Glutamatergic neuron (in vitro differentiated cells): ENCODE results near the gene STK4. TPM values are rescaled to one million over a fixed set of nuclear protein-coding genes. Genes with fewer than 3 reads are reported as not detected.

Experiments
- DNase-seq: peaks from one replicate; pipeline ENCODE4 v3.0.0; 2022
- H3K27ac Mint-ChIP-seq: one replicate; pipeline ENCODE4 v1.8.0; 2020; ENCODE audit warnings: mild to moderate bottlenecking, mixed read lengths, inconsistent platforms; ENCODE audit not compliant: unreplicated experiment
- H3K27me3 Mint-ChIP-seq: one replicate; pipeline ENCODE4 v1.8.0; 2020; ENCODE audit warnings: mild to moderate bottlenecking, moderate library complexity, mixed read lengths, inconsistent platforms; ENCODE audit not compliant: unreplicated experiment
- H3K36me3 Mint-ChIP-seq: one replicate; pipeline ENCODE4 v1.8.0; 2020; ENCODE audit warnings: mild to moderate bottlenecking, mixed read lengths, inconsistent platforms; ENCODE audit not compliant: unreplicated experiment
- H3K4me1 Mint-ChIP-seq: one replicate; pipeline ENCODE4 v1.8.0; 2020; ENCODE audit warnings: mild to moderate bottlenecking, low read depth, mixed read lengths, inconsistent platforms; ENCODE audit not compliant: unreplicated experiment
- H3K4me3 Mint-ChIP-seq: one replicate; pipeline ENCODE4 v1.8.0; 2020; ENCODE audit warnings: mild to moderate bottlenecking, mixed read lengths, inconsistent platforms; ENCODE audit not compliant: unreplicated experiment
- H3K9me3 Mint-ChIP-seq: one replicate; pipeline ENCODE4 v1.8.0; 2020; ENCODE audit warnings: mild to moderate bottlenecking, moderate library complexity, mixed read lengths, inconsistent platforms; ENCODE audit not compliant: unreplicated experiment
- CTCF ChIP-seq: fragments of 200-600 bp; sonication (generic); IDR thresholded peaks from one replicate; pipeline ENCODE4 v1.5.0; 2021; ENCODE audit not compliant: partially characterized antibody, unreplicated experiment
- total RNA-seq: library from RNA; stranded (reverse); fragmentation: NEBNext Ultra II Directional; extraction: Animal tissue kit (Norgen Biotek cat#: 25700); gene quantifications from one replicate; pipeline ENCODE4 v1.2.1, GENCODE V29; 2021; ENCODE audit not compliant: unreplicated experiment

STK4 gene
- total RNA-seq, 1 donor from 2014 or later, result 32.6 TPM

- Mint-ChIP-seq H3K4me3 (no peak overlapping the region), H3K27ac (no peak overlapping the region), H3K36me3 (no peaks in the 10 kb centered on the region), H3K4me1 (peaks cover 7% of the 10 kb centered on the region), H3K9me3 (peaks cover 2% of the 10 kb centered on the region), H3K27me3 (peaks cover 9% of the 10 kb centered on the region)
- no peak for DNase-seq
- TF ChIP-seq CTCF, result no peak
Observed at GRCh38 chr20:45094864-45095574, 128.7 kb downstream of the STK4 start.

- no peaks in the 10 kb centered on the region for H3K36me3 Mint-ChIP-seq
- peak; percentile 77 for TF ChIP-seq CTCF
- H3K4me3 Mint-ChIP-seq, result no peak overlapping the region
- H3K4me1 Mint-ChIP-seq, result peaks cover 6% of the 10 kb centered on the region
- H3K27me3 Mint-ChIP-seq, result peaks cover 9% of the 10 kb centered on the region
- H3K9me3 Mint-ChIP-seq, result peaks cover 2% of the 10 kb centered on the region
- DNase-seq, result no peak
- H3K27ac Mint-ChIP-seq, result no peak overlapping the region
Observed at GRCh38 chr20:45095805-45096238, 129.5 kb downstream of the STK4 start.

GRCh38 chr20:45096781-45097180, 130.5 kb downstream of the STK4 start:
- H3K27ac Mint-ChIP-seq, result no peak overlapping the region
- H3K27me3 Mint-ChIP-seq, result peaks cover 13% of the 10 kb centered on the region
- peaks cover 2% of the 10 kb centered on the region for H3K9me3 Mint-ChIP-seq
- no peak for DNase-seq
- no peaks in the 10 kb centered on the region for H3K36me3 Mint-ChIP-seq
- H3K4me1 Mint-ChIP-seq, result no peaks in the 10 kb centered on the region
- H3K4me3 Mint-ChIP-seq, result no peak overlapping the region
- no peak for TF ChIP-seq CTCF

- Mint-ChIP-seq H3K27me3 (peaks cover 13% of the 10 kb centered on the region), H3K36me3 (no peaks in the 10 kb centered on the region), H3K27ac (no peak overlapping the region), H3K4me1 (no peaks in the 10 kb centered on the region), H3K9me3 (peaks cover 2% of the 10 kb centered on the region), H3K4me3 (peak overlapping the region; percentile 46)
- no peak for TF ChIP-seq CTCF
- DNase-seq, result no peak
Observed at GRCh38 chr20:45097485-45098102, 131.3 kb downstream of the STK4 start.
